HG02623 (cell line): ENCODE measurements around the gene SRGAP3.

Source experiments
- ATAC-seq: cut with Tn5 transposase; IDR thresholded peaks from one replicate; pipeline ENCODE4 v1.9.1; 2021; ENCODE audit warnings: moderate library complexity; ENCODE audit not compliant: unreplicated experiment

SRGAP3 gene

DNA sequence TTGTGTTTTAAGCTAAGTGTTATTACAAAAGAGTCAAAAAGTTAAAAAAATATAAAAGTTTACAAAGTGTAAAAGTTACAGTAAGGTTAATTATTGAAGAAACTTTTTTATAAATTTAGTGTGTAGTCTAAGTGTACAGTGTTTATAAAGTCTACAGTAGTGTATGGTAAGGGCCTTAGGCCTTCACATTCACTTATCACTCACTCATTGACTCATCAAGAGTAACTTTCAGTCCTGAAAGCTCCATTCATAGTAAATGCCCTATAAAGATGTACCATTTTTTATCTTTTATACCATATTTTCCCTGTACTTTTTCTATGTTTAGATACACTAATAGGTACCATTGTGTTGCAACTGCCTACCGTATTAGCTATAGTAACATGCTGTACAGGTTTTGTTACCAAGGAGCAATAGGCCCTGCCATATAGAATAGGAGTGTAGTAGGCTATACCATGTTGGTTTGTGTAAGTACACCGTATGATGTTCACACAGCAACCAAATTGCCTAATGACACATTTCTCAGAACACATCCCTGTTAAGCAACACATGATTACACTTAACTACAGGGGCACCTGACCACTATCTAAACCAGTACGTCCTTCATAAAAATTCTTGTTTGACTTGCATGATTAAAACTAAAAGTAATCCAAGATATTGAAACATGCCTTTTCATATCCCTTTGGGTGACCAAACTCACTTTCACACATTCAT is 303.4 kb downstream of the SRGAP3 start:
- no peak for ATAC-seq

DNA sequence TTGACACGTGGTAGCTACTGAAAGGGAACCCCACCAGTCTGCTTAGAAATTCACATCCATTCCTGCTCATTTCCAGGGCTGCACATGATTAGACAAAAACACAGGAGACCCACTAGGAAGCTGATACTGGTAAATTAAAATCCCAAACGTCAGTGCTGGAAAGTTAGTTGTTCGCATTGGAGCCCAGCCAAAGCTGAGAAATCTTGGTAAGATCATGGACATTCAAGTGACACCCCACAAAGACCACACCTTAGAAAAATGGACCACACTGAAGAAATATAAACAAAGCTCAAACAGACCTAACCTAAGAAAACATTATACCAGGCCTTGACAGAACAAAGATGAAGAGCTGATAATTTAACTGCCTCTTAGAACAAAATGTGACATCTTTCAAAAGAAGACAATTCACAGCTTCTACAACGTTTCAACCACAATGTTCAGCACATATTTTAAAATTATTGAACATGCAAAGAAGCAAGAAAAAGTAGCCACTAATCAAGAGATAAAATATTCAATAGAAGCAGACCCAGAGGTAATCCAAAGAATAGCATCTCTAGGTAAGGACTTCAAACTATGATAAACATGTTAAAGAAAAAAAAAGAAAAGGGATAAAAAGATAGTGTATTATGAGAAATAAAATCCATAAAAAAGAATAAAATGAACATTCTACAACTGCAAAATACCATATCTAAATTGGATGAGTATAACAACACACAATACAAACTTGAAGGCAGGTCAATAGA is 306.5 kb downstream of the SRGAP3 start:
- ATAC-seq = no peak

DNA sequence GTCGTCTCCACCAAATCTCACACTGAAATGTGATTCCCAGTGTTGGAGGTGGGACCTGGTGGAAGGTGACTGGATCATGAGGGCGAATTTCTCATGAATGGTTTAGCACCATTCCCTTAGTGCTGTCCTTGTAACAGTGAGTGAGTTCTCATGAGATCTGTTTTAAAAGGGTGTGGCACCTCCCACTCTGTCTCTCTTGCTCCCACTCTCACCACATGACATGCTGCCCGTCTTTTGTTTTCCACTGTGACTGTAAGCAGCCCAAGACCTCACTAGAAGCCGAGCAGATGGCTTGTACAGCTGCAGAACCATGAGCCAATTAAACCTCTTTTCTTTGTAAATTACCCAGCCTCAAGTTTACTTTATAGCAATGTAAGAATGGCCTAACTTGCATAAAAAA is 307.3 kb downstream of the SRGAP3 start:
- ATAC-seq = no peak

DNA sequence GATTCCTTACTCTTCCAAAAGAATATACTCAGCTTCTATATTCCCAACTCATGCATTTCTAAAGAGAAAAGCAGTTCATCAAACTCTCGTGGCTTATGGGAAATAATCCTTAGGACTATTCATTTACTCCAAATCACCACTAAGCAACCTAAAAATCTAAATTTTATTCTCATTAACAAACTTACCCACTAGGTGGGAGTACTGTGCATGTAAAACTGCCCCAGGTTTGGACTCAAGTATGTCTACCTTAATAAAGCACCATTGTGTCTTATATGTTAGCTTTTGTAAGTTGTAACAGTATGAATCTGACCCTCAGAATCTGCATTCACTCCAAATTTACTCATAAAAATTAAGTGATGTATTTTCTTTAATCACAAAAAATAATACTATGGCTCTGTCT is 311.4 kb downstream of the SRGAP3 start:
- no peak for ATAC-seq

DNA sequence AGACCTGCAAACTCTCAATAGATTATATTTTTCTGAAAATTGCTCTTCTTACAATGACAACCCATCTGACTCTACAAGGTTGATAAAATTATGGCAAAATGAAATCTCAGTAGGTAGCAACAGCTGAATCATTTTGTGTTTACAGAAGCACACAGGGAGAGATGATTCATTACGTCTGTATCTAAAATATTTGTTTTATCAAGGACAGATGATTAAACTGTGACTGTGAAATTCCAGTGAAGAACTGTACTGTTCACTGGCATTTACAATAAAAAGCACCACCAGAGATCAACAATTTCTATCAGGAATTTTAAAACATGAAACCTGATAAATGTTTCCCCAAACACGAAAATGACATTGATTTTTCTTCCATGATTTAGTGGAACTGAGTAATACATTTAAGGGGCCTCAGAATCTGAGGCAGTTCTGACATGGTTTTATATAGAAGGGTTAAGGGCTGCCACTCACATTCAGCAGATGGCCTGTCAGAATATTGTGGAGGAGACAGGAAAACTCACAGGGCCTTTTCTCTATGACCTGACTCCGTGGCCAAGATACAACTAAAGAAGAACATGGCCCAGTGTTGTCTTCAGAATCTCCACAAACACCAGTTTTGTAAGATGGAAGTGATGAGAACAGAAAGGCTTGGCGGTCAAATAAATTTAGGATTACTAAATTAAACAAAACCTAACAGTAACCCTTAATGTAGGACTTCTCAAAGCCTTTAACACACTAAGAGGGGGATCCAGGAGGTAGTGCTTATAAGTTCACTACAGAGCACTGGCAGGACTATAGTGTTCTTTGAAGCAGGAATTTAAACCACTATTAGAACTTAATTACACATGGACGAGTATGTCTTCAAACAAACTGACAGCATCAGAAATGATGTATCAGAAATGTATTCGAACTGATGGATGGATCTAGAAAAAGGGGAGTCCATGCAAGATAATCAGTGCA is 312.1 kb downstream of the SRGAP3 start:
- ATAC-seq = no peak

DNA sequence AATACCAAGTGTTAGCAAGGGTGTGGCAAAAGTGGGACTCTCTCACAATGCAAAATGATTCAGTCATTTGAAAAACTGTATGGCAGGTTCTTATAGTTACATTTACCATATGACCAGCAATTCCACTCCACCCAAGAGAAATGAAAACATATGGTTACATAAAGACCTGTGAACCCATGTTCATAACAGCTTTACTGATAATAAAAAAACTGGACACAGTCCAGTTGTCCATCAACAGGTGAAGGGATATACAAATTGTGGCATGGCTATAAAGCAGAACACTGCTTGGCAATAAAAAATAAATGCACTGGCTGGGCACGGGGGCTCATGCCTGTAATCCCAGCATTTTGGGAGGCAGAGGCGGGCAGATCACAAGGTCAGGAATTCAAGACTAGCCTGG is 316.9 kb downstream of the SRGAP3 start:
- ATAC-seq = no peak

DNA sequence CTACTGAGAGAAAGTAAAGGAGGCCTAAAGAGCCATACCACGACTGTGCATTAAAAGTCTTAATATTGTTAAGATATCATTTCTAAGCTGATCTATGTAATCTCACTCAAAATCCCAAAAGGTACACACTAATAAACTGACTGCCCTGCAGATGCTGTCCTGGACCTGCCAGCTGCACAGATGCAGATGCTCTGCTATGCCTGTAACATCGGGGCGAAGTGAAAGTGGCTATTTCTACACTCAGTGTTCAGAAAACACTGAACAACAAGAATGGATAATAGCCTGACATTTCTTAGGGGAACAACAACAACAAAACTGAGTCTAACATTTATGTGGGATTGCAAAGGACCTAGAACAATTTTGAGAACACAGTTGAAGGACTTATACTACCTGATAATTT is 318.1 kb downstream of the SRGAP3 start:
- ATAC-seq = no peak
